Activated CD4-positive, alpha-beta T cell treated with anti-CD3 and anti-CD28 coated beads, Interleukin-2, Interleukin-4, amounts not matched to agents 100 ng/mL and 50 ng/mL, durations not matched to agents 16 hours and 8 hours (primary cell): ENCODE data around the gene PEX11G.
A peak's percentile ranks its signal among the peaks of the same experiment; 100 is the strongest.

Experiments used
- DNase-seq: peaks from one replicate; pipeline ENCODE4 v3.0.0-alpha.2; 2020; ENCODE audit warnings: low spot score

The PEX11G gene

DNA sequence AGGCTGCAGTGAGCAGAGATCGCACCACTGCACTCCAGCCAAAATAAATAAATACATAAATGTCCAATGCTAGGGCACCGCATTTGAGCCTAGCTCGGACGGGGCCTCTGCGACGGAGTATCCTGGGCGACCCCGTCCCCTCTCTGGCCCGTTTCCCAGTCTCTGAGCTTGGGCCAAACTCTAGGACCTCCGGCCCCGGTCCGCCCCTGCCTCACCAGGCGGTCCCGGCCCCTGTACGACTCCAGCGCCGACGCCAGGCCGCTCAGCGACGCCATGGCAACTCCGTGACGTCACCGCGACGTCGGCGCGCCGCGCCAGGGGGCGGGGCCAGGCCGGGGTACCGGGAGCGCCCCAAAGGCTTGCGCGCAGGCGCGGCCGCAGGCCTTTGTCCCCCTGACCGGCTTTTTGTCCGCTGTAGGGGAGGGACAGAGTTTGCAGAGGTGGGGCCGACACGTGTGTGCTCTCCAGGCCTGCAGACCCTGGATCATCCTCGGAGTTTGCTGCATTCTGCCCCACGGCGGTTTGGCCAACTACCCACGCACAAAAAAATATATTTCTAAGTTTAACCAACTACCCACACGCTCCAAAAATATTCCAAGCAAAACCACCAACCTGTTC is at the start of gene PEX11G:
Gene PEX11G, minus strand, starts transcription at position 300 of the 618 bp plus-strand sequence. Its CDS starts 25 bp downstream, at position 275.
- peak; percentile 91 for DNase-seq

DNA sequence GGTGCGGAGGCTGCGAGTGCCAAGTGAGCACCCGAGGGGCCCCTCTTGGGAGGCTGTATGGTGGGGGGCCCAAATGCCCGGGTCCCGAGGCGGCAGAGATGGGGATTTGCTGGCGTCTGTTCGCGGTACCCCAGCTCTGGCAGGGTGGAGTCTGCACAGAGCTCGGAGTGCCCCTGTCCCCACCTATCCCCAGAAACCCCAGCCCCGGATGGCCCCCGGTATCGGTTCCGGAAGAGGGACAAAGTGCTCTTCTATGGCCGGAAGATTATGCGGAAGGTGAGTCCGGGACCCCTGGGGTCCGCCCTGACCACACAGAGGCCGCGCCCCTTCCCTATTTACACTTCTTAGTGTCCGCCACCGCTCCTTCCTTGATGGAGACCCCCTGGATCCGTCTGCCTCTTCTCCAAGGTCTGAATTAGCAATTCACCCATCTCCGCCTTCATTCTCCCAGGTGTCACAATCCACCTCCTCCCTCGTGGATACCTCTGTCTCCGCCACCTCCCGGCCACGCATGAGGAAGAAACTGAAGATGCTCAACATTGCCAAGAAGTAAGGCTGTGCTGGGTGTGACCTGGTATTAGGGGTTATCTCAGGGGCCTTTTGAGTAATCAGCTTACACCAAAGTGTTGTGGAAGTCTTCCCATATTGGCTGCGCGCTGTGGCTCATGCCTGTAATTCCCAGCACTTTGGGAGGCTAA is 47.3 kb upstream of the PEX11G start:
- no peak for DNase-seq

DNA sequence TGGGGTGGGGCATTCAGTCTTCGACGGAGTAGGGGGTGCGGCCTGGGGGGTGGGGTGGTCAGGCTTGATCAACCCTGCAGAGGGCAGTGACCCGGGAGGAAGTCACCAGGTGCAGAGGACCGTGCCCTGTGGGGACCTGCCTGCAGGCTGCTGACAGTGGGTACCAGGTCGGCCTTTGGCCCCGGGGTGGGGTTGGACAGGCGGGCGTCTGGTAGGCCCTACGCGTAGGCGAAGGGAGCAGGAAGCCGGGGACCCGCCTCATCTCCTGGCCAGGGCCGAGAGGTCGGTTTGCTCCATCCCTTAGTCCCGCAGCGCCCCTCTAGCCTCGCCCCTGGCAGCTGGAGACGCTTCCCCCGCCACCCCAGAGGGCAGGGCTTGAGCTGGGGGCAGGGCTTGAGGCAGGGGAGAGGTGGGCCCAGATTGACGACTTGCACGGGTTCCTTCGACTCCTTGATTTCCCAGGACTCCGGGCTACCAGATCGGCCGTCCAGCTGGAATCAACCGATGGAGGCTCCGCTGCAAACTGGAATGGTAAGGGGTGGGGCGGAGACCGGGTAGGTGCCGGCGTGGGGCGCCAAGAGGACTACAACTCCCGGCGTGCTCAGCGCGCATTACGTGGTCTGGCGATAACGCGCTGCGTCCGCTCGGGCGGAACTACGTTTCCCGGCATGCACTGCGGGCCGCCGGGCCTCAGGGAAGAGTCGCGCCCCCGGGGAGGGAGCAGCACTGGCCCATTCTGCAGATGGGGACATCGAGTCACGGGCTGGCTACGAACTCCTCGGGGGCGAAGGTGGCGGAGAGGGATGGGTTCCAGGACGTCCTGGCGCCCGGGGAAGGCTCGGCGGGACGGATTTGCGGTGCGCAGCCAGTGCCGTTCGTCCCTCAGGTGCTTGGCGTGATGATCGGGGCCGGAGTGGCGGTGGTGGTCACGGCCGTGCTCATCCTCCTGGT is 46.5 kb upstream of the PEX11G start, which contains the start of gene PNPLA6:
Gene PNPLA6, plus strand, starts transcription at position 671 of the 951 bp plus-strand sequence. Its CDS starts 72 bp downstream, at position 743.
- DNase-seq, result peak; percentile 94

DNA sequence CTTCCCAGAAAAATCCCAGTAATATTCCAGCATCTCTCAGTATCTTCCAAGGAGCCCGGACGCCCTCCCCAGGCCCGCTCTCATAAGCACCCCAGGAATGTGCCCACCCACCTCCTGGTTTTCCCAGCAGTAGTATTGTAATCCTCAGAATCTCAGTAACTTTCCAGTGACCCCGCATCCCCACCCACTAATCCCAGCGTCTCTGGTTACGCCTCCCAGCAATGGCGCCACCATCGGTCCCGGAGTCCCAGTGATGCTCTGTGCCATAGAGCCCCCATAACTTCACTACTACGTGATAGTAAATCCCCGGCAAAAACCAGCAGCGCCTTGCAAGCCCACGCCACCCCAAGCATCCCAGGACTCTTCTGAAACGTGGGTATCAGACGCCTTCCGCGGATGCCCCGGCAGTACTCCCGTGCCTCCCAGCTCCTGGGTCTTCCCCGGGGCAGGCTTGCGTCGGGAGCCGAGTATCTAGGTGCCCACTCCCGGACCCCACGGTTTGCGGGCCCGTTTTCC is 45.8 kb upstream of the PEX11G start:
- peak; percentile 27 for DNase-seq

DNA sequence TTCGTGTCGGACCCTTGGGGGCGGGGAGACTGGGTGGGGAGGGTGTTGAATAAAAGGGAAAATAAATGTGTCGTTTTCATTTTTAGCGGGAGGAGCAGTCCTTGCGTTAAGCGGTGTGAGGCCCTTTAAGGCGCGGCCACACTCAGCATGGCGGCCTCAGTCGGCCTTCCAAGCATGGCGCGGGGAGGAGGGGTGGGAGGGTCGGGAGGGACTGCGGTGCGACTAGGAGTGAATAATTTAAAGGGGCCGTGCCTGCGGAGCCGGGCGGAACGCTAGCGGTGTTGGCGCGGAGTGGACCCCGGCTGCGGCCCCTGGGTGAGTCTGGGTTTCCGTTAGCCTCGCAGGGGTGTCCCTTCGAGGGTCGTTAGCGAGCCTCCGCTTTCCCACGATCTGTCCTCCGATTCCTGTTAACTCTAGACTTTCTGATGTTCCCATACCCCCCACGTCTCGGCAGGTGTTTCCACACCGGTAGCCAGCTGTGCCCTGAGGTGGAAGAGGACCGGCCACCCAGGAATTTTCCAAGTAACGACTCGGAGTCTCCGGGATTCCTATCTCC is 45.2 kb upstream of the PEX11G start:
- DNase-seq, result peak; percentile 84

DNA sequence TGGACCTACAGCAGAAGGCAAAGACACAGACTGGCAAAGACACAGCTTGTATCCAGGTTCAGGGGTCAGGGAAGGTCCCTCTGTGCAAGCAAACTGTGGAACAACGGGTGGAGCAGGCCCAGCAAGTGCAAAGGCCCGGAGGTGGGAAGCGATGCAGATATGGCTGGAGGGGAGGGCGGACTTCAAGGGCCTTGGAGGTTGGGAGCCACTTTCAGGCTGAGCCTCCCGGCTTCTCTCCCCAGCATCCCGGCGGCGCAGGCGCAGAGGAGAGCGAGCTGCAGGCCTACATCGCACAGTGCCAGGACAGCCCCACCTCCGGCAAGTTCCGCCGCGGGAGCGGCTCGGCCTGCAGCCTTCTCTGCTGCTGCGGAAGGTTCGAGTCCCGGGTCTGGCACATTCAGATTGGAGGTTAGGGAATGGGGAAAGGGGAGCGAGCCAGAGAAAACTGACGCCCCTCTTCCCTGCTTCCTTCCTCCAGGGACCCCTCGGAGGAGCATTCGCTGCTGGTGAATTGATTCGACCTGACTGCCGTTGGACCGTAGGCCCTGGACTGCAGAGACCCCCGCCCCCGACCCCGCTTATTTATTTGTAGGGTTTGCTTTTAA is 44.5 kb upstream of the PEX11G start:
- DNase-seq, result no peak

DNA sequence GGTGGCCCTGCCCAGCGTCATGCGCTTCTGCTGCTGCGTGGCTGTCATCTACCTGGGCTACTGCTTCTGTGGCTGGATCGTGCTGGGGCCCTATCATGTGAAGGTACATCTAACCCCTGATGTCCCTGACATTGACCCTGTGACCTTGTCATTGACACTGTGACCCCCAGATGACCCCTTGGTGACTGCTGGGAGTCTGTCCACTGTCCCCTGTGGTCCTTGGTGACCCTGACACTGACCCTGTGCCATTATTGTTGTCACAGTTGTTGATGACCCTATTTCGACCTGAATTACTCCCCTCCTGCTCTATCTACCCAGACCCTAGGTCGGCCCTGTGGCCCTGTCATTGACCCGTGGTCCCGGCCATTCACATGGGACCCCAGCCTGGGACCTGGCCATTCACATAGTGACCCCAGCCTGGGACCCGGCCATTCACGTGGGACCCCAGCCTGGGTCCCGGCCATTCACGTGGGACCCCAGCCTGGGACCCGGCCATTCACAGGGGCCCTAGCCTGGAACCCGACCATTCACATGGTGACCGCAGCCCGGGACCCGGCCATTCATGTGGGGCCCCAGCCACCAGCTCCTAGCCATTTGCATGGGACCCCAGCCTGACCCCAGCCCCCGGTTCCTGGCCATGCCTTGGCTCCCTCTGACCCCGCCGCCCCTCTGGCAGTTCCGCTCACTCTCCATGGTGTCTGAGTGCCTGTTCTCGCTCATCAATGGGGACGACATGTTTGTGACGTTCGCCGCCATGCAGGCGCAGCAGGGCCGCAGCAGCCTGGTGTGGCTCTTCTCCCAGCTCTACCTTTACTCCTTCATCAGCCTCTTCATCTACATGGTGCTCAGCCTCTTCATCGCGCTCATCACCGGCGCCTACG is 41.0 kb upstream of the PEX11G start:
- no peak for DNase-seq

DNA sequence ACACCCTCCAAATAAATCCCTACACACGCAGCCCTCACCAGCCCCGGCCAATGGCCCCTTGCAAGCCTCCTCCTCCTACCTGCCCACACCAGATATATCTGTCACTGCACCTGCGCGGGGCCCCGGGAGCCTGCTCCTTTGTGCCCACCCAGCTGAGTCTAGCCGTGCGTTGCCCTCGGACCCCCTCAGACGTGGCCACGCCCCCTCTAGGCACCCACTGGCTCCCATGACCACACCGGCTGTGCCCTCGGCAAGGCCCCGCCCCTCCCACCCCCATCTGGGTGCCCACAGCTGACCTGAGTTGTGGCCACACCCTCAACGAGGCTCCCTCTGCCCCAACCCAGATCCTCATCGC is 40.4 kb upstream of the PEX11G start:
- no peak for DNase-seq

DNA sequence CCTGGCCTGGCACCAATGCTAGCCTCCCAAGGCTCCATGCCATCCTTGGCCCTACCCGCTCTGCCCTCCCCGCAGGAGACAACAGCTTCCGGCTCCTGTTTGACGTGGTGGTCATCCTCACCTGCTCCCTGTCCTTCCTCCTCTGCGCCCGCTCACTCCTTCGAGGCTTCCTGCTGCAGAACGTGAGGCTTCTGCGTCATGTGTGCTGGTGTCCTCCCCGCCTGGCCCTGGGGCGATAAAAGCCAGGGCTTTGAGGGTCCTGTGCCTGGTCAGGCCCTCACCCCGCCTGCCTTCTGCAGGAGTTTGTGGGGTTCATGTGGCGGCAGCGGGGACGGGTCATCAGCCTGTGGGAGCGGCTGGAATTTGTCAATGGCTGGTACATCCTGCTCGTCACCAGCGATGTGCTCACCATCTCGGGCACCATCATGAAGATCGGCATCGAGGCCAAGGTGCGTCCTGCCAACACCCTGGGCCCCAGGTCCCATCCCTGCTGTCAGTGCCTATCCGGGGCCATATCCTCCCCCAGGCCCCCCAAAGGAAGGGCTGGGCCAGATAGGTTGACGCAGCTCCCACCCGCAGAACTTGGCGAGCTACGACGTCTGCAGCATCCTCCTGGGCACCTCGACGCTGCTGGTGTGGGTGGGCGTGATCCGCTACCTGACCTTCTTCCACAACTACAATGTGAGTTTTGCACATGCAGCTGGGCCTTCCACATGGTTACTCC is 39.8 kb upstream of the PEX11G start:
- no peak for DNase-seq

DNA sequence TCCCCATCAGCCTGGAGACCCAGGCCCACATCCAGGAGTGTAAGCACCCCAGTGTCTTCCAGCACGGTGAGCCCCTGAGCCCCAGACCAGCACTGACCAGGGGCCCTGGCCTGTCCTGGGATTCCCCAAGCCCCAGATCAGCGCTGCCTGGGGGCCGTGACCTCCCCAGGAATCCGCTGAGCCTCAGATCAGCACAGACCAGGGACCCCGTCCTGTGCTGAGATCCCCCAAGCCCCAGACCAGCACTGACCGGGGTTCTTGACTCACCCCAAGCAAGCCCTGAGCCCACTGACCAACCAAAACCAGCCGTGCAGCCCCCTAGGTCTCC is 39.3 kb upstream of the PEX11G start:
- DNase-seq, result no peak

DNA sequence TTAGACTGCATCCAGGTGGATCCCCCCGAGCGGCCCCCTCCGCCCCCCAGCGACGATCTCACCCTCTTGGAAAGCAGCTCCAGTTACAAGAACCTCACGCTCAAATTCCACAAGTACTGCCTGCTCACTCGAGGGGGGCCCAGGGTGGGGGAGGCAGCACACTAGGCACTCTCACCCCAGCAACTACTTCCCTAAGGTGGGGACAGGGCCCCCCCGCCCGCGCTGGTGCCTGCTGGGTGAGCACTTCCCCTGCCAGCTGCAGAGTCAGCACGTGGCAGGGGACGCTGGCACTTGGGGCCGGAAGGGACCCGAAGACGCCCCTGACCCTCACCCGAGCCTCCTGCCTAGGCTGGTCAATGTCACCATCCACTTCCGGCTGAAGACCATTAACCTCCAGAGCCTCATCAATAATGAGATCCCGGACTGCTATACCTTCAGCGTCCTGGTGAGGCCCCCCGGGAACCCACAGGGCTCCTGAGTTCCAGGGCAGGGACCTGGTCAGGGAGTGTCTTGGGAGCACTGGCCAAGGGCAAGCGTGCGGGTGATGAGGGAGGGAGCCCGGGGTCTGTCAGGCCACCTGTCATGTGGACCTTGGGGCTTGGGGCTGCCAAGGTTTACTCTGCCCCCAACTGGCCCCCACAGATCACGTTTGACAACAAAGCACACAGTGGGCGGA is 38.8 kb upstream of the PEX11G start:
- no peak for DNase-seq

DNA sequence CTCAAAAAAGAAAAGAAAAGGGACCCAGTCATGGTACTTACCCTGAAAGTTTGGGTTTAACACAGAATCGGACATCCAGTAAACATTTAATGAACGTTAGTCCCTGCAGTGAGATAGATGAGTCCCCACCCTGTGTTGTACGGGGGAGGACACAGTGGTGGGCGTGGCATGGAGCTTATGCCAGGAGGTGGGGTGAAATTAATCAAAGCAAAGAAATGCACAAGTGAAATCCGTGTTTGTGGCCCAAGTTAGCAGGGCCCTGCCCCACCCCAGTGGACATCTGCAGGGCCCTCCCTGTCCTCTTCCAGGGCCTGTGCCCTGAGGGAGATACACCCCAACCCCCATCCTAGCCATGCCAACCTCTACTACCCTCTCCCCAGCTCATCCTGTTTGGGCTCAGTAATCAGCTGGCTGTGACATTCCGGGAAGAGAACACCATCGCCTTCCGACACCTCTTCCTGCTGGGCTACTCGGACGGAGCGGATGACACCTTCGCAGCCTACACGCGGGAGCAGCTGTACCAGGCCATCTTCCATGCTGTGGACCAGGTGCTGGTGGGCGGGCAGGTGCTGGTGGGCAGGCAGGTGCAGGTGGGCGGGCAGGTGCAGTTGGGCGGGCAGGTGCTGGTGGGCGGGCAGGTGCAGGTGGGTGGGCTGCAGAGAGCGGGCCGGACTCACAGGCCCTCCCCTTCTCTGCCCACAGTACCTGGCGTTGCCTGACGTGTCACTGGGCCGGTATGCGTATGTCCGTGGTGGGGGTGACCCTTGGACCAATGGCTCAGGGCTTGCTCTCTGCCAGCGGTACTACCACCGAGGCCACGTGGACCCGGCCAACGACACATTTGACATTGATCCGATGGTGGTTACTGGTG is 37.5 kb upstream of the PEX11G start:
- DNase-seq, result no peak

DNA sequence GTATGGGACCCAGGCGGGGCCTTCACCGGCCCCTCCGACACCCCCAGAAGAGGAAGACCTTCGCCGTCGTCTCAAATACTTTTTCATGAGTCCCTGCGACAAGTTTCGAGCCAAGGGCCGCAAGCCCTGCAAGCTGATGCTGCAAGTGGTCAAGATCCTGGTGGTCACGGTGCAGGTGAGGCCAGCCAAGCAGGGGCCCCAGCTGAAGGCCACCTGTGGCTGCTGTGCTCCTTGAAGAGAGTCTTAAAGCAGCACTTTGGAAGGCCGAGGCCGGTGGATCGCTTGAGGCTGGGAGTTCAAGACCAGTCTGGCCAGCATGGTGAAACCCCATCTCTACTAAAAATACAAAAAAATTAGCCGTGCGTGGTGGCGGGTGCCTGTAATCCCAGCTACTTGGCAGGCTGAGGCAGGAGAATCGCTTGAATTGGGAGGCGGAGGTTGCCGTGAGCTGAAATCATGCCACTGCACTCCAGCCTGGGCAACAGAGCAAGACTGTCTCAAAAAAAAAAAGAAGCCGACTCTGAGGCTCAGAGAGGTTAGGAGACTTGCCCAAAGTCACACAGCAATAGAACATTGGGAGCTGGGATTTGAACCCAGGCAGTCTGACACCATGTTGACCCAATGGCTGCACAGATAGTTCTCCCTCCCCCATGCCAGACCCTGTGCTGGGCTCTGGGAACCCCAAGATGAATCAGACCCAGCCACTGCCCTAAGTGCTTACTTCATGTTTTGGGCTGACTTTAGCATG is 36.3 kb upstream of the PEX11G start:
- DNase-seq, result no peak

DNA sequence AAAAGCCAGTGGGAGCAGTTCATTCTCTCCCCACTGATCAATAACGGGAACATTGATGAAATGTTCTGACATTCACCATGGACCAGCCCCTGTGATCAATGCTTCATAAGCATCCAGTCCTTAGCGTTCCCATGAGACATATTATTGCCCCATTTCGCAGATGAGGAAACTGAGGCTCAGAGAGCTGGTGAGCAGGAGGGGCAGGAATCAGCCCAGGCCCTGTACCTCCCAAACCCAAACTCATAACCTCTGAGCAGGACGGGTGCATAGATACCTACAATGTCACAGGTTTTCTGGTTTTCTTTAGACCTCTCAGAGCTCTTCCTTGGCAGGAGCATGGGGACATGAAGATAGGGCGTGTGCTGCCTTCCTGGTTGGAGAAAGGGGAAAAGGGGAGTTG is 35.7 kb upstream of the PEX11G start:
- no peak for DNase-seq

DNA sequence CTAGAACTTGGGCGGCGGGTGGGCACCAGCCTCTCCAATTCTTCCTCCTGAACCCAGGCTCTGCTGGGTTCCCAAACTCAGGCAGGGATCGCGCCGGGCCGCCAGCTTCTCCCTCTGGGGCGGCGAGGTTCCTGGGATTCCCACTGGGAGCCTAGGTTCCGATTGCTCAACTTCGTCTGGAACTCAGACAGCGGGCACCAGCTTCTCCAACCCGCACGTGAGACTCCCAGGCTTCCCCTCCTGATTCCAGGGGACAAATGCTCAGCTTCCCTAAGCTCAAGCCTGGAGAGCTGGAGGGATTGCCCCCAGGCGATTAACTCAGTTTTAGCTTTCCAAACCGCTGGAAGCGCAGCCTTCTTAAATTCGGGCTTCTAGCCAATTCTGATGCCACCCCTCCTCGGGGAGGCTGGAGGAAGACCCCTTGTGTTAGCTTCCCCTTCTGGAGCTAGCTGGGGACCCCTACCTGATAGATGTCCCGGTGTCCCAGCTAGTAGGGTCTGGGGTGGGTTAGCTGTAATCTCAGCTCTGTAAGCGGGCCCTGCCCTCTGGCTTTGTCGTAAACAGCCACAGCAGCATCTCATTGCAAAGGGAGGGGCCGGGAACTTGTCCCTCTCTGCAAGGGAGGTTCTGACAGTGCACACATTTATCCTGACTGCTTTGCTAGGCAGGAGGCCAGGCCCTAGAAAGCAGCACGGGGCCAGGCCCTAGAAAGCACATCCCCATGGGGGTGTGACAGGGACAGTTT is 34.3 kb upstream of the PEX11G start:
- no peak for DNase-seq

DNA sequence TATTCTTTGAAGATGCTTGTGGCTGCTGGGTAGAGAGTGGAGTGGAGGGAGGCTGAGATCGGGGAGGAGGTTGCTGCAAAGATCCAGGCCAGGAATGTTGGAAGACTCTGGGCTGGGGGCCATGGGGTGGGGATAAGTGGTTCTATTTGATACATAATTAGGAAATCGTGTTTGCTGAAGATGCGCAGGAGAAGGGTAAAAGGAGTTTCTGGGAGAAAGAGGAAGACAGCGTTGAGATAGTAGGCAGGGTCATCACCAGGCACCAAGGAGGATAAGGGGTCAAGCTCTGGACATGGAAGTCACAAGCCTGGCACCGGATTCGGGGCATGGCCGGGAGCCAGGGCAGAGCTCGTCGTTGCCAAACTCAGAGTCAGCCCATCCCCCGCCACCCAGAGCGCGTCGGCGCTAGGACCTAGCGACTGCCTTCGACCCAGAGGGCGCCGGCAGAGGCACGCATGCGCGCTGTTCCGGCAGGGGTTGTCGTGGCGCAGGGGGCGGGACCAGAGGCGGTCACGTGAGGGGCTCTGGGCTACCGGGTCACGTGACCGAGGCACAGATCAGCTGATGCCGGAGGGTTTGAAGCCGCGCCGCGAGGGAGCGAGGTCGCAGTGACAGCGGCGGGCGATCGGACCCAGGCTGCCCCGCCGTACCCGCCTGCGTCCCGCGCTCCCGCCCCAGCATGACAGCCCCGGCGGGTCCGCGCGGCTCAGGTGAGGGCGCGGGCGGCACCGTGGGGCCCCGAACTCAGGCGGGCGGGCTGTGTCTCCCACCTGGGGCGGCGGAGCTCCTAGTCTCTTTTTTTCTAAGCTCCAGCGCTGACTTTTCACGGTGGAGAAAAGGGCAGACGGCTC is 33.5 kb upstream of the PEX11G start, which contains the start of gene MCOLN1:
Gene MCOLN1, plus strand, starts transcription at position 553 of the 851 bp plus-strand sequence. Its CDS starts 127 bp downstream, at position 680.
- peak; percentile 99 for DNase-seq
